ENCODE data around the gene KIF1B.

GRCh38 chr1:10271869-10272268, 61.5 kb downstream of the KIF1B start:
- TF ChIP-seq FOSL1 (tag; conservative IDR thresholded peaks at IDR 0.05) (no peak), BHLHE40 (IDR thresholded peaks at IDR 0.05; ENCODE audit: low read length) (no peak), POLR2A (conservative IDR thresholded peaks at IDR 0.05) (no peak), ZBTB26 (CRISPR knock-in tag; IDR thresholded peaks at IDR 0.05) (no peak), SRF (CRISPR knock-in tag; IDR thresholded peaks at IDR 0.05) (no peak), SIN3A (IDR thresholded peaks at IDR 0.05; ENCODE audit: borderline replicate concordance in 2 of 2, control insufficient read depth in 1 of 2, low read depth in 2 of 2, low read length in 2 of 2) (no peak), YY1 (IDR thresholded peaks at IDR 0.05; ENCODE audit: borderline replicate concordance in 1 of 3, control insufficient read depth in 1 of 3, extremely low read depth in 1 of 3, insufficient read depth in 3 of 3, insufficient read length in 1 of 3, insufficient replicate concordance in 2 of 3, low read depth in 1 of 3, low read length in 2 of 3) (no peak), MAFG (tag; conservative IDR thresholded peaks at IDR 0.05) (no peak), NR2C2 (CRISPR knock-in tag; IDR thresholded peaks at IDR 0.05) (no peak), NR2C2 (tag; IDR thresholded peaks at IDR 0.05) (no peak)
- TF ChIP-seq, protein P1, sequence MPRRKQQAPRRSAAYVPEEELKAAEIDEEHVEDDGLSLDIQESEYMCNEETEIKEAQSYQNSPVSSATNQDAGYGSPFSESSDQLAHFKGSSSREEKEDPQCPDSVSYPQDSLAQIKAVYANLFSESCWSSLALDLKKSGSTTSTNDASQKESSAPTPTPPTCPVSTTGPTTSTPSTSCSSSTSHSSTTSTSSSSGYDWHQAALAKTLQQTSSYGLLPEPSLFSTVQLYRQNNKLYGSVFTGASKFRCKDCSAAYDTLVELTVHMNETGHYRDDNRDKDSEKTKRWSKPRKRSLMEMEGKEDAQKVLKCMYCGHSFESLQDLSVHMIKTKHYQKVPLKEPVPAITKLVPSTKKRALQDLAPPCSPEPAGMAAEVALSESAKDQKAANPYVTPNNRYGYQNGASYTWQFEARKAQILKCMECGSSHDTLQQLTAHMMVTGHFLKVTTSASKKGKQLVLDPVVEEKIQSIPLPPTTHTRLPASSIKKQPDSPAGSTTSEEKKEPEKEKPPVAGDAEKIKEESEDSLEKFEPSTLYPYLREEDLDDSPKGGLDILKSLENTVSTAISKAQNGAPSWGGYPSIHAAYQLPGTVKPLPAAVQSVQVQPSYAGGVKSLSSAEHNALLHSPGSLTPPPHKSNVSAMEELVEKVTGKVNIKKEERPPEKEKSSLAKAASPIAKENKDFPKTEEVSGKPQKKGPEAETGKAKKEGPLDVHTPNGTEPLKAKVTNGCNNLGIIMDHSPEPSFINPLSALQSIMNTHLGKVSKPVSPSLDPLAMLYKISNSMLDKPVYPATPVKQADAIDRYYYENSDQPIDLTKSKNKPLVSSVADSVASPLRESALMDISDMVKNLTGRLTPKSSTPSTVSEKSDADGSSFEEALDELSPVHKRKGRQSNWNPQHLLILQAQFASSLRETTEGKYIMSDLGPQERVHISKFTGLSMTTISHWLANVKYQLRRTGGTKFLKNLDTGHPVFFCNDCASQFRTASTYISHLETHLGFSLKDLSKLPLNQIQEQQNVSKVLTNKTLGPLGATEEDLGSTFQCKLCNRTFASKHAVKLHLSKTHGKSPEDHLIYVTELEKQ (CRISPR knock-in tag; IDR thresholded peaks at IDR 0.05), result no peak
